ENCODE results near the gene NEURL4.
A peak's percentile ranks its signal among the peaks of the same experiment; 100 is the strongest.

GRCh38 chr17:7280519-7281073 is 48.5 kb downstream of the NEURL4 start:
- TF ChIP-seq CTCF (IDR thresholded peaks at IDR 0.05; ENCODE audit: borderline replicate concordance, extremely low read depth, low read length, poor library complexity, severe bottlenecking) (peak; percentile 90), EZH2 (IDR thresholded peaks at IDR 0.05; ENCODE audit: borderline replicate concordance, low read depth, low read length, severe bottlenecking) (peak; percentile 65)

All from DND-41 (cell line).